IMR-90 (cell line): Measurements from ENCODE around the gene NR5A1. TPM values are rescaled to one million over a fixed set of nuclear protein-coding genes. Genes with fewer than 3 reads are reported as not detected.

Experiments
- ATAC-seq: fragments of 200-7000 bp; cut with Tn5 transposase; 2 replicates; pipeline ENCODE4 v1.9.1; 2020; ENCODE audit warnings: low read depth, mild to moderate bottlenecking, moderate library complexity
- BruUV-seq: library from RNA; stranded (reverse); fragments of 400-500 nt; replicated peaks from 2 replicates; lab custom pipeline; 2021; lab: Mats Ljungman, UMichigan
- CTCF ChIA-PET: fragments of 300-600 bp; formaldehyde crosslinking; extraction: SDS; loops from one replicate; lab custom pipeline; 2021; ENCODE audit warnings: antibody characterized with exemption; lab: Yijun Ruan, JAX
- POLR2A ChIA-PET: fragments of 300-600 bp; sonication (Branson Sonifier 250); formaldehyde crosslinking; loops from one replicate; lab custom pipeline; 2022; ENCODE audit warnings: antibody characterized with exemption; ENCODE audit not compliant: unreplicated experiment; lab: Charles Lee
- DNase-seq: peaks from one replicate; pipeline ENCODE4 v3.0.0; 2013
- H2AFZ ChIP-seq: replicated peaks from 2 replicates; pipeline ENCODE3; 2013; ENCODE audit warnings: low read length, mild to moderate bottlenecking; ENCODE audit not compliant: poor library complexity
- H2AK5ac ChIP-seq: 2 replicates; pipeline ENCODE4 v1.6.1; 2013; ENCODE audit warnings: low read depth, low read length, inconsistent platforms
- H2AK9ac ChIP-seq: replicated peaks from 2 replicates; pipeline ENCODE3; 2013; ENCODE audit warnings: mild to moderate bottlenecking, low read depth, low read length, moderate library complexity; ENCODE audit not compliant: poor library complexity
- H2BK120ac ChIP-seq: 2 replicates; pipeline ENCODE4 v1.6.1; 2013; ENCODE audit warnings: low read depth, low read length, inconsistent platforms
- H2BK15ac ChIP-seq: 3 replicates; pipeline ENCODE4 v1.6.1; 2013; ENCODE audit warnings: low read depth, low read length, inconsistent platforms
- H2BK20ac ChIP-seq: 2 replicates; pipeline ENCODE4 v1.6.1; 2013; ENCODE audit warnings: low read depth, mild to moderate bottlenecking, inconsistent platforms, low read length, moderate library complexity
- H2BK5ac ChIP-seq: 2 replicates; pipeline ENCODE4 v1.6.1; 2013; ENCODE audit warnings: mild to moderate bottlenecking, low read depth, low read length, inconsistent platforms; ENCODE audit not compliant: poor library complexity, severe bottlenecking
- H3K14ac ChIP-seq: replicated peaks from 2 replicates; pipeline ENCODE4 v1.6.1; 2013; ENCODE audit warnings: low read depth, low read length, inconsistent platforms
- H3K18ac ChIP-seq: 2 replicates; pipeline ENCODE4 v1.6.1; 2013; ENCODE audit warnings: low read depth, low read length, control low read depth
- H3K23ac ChIP-seq: 2 replicates; pipeline ENCODE4 v1.6.1; 2013; ENCODE audit warnings: low read depth, low read length, inconsistent platforms
- H3K27ac ChIP-seq: 2 replicates; pipeline ENCODE4 v1.5.1; 2013; ENCODE audit warnings: mild to moderate bottlenecking, control low read depth, low read length; ENCODE audit not compliant: insufficient read depth
- H3K27me3 ChIP-seq: 2 replicates; pipeline ENCODE4 v1.6.1; 2013; ENCODE audit warnings: low read length; ENCODE audit not compliant: control insufficient read depth, insufficient read depth
- H3K36me3 ChIP-seq: 2 replicates; pipeline ENCODE4 v1.6.1; 2013; ENCODE audit warnings: low read length, mixed read lengths; ENCODE audit not compliant: control insufficient read depth, insufficient read depth
- H3K4ac ChIP-seq: 2 replicates; pipeline ENCODE4 v1.6.1; 2013; ENCODE audit warnings: low read depth, low read length, inconsistent platforms
- H3K4me1 ChIP-seq: 2 replicates; pipeline ENCODE4 v1.6.1; 2013; ENCODE audit warnings: low read length, mixed read lengths; ENCODE audit not compliant: control insufficient read depth, insufficient read depth
- H3K4me2 ChIP-seq: 2 replicates; pipeline ENCODE4 v1.6.1; 2013; ENCODE audit warnings: low read depth, mild to moderate bottlenecking, control low read depth, low read length, moderate library complexity
- H3K4me3 ChIP-seq: 2 replicates; pipeline ENCODE4 v1.5.1; 2013; ENCODE audit warnings: low read depth, mild to moderate bottlenecking, control low read depth, low read length, moderate library complexity; ENCODE audit not compliant: insufficient read depth
- H3K56ac ChIP-seq: 2 replicates; pipeline ENCODE4 v1.6.1; 2013; ENCODE audit warnings: low read length, inconsistent platforms; ENCODE audit not compliant: insufficient read depth; ENCODE audit errors: extremely low read depth
- H3K79me1 ChIP-seq, 2 experiments: 2 replicates each; pipeline ENCODE4 v1.6.1; 2013; ENCODE audit warnings: low read length in 2 of 2, inconsistent platforms in 1 of 2, low read depth in 1 of 2
- H3K9ac ChIP-seq: 2 replicates; pipeline ENCODE4 v1.6.1; 2013; ENCODE audit warnings: low read depth, low read length, control low read depth
- H3K9me1 ChIP-seq: 2 replicates; pipeline ENCODE4 v1.6.1; 2013; ENCODE audit warnings: low read length, inconsistent platforms; ENCODE audit not compliant: insufficient read depth
- H3K9me3 ChIP-seq: 2 replicates; pipeline ENCODE4 v1.6.1; 2013; ENCODE audit warnings: low read length; ENCODE audit not compliant: control insufficient read depth, insufficient read depth
- H4K20me1 ChIP-seq: 2 replicates; pipeline ENCODE4 v1.6.1; 2013; ENCODE audit warnings: low read length, inconsistent platforms; ENCODE audit not compliant: insufficient read depth
- H4K5ac ChIP-seq: 2 replicates; pipeline ENCODE4 v1.6.1; 2013; ENCODE audit warnings: mild to moderate bottlenecking, low read depth, low read length, control low read depth
- H4K8ac ChIP-seq, 2 experiments: 2 replicates each; pipeline ENCODE4 v1.6.1; 2013; ENCODE audit warnings: low read depth in 2 of 2, low read length in 2 of 2, control low read depth in 1 of 2, inconsistent platforms in 1 of 2
- H4K91ac ChIP-seq: 2 replicates; pipeline ENCODE4 v1.6.1; 2013; ENCODE audit warnings: low read depth, low read length, inconsistent platforms; ENCODE audit not compliant: insufficient read depth
- BHLHE40 ChIP-seq: fragments of 150-350 bp; IDR thresholded peaks from 2 replicates; pipeline ENCODE4 v1.6.1; 2016; ENCODE audit warnings: mild to moderate bottlenecking, low read depth, low read length
- CEBPB ChIP-seq: IDR thresholded peaks from 2 replicates; pipeline ENCODE4 v1.6.1; 2012; ENCODE audit warnings: low read depth, low read length, improper control_type of control experiment
- CHD1 ChIP-seq: IDR thresholded peaks from 2 replicates; pipeline ENCODE4 v1.6.1; 2012; ENCODE audit warnings: low read depth, low read length, improper control_type of control experiment
- CTCF ChIP-seq: conservative IDR thresholded peaks from 2 replicates; pipeline ENCODE4 v1.5.1; 2012; ENCODE audit warnings: mild to moderate bottlenecking, low read depth, low read length, improper control_type of control experiment
- FOS ChIP-seq: fragments of 150-350 bp; IDR thresholded peaks from 2 replicates; pipeline ENCODE4 v1.6.1; 2016; ENCODE audit warnings: low read depth, low read length
- MAFK ChIP-seq: IDR thresholded peaks from 2 replicates; pipeline ENCODE4 v1.6.1; 2012; ENCODE audit warnings: low read depth, low read length, improper control_type of control experiment
- MAZ ChIP-seq: IDR thresholded peaks from 2 replicates; pipeline ENCODE4 v1.6.1; 2012; ENCODE audit warnings: low read depth, mild to moderate bottlenecking, low read length, improper control_type of control experiment, moderate library complexity, borderline replicate concordance
- MXI1 ChIP-seq: IDR thresholded peaks from 2 replicates; pipeline ENCODE4 v1.6.1; 2012; ENCODE audit warnings: low read depth, mild to moderate bottlenecking, low read length, moderate library complexity, borderline replicate concordance
- POLR2A ChIP-seq: IDR thresholded peaks from 2 replicates; pipeline ENCODE4 v1.6.1; 2012; ENCODE audit warnings: mild to moderate bottlenecking, low read depth, low read length
- RAD21 ChIP-seq: IDR thresholded peaks from 2 replicates; pipeline ENCODE4 v1.6.1; 2012; ENCODE audit warnings: low read length, improper control_type of control experiment
- RCOR1 ChIP-seq: IDR thresholded peaks from 2 replicates; pipeline ENCODE4 v1.6.1; 2012; ENCODE audit warnings: mild to moderate bottlenecking, low read length, improper control_type of control experiment; ENCODE audit not compliant: insufficient replicate concordance
- RFX5 ChIP-seq: IDR thresholded peaks from 2 replicates; pipeline ENCODE4 v1.8.0; 2012; ENCODE audit warnings: low read depth, mild to moderate bottlenecking, low read length, moderate library complexity
- SMC3 ChIP-seq: fragments of 150-350 bp; IDR thresholded peaks from 2 replicates; pipeline ENCODE4 v1.6.1; 2016; ENCODE audit warnings: low read depth, mild to moderate bottlenecking, antibody characterized with exemption, low read length, moderate library complexity
- USF2 ChIP-seq: fragments of 150-350 bp; IDR thresholded peaks from 2 replicates; pipeline ENCODE4 v1.6.1; 2017; ENCODE audit warnings: mild to moderate bottlenecking, antibody characterized with exemption, low read length, low read depth
- WGBS, 2 experiments: methylation state at CpG; one replicate each; pipeline versions ENCODE4 v1.1.5 to v1.1.7; 2013; ENCODE audit warnings: missing lambda C conversion rate in 2 of 2; ENCODE audit not compliant: insufficient read length in 1 of 2; ENCODE audit errors: extremely low coverage in 2 of 2; 5-methylcytosine and 5-hydroxymethylcytosine counted together
- dilution Hi-C: fragments of 300-500 bp; cut with HindIII; formaldehyde crosslinking; loops from one replicate; pipeline ENCODE4 v1.14.3; 2018; ENCODE audit warnings: low sequenced_read_pairs; ENCODE audit not compliant: unreplicated experiment
- in situ Hi-C: fragments of 300-500 bp; cut with MboI; formaldehyde crosslinking; loops from 3 replicates; pipeline ENCODE4 v1.14.3; 2019; ENCODE audit warnings: low sequenced_read_pairs, inconsistent platforms, mixed read lengths
- intact Hi-C: fragments of 100-400 bp; cut with micrococcal nuclease; formaldehyde crosslinking; loops from 2 replicates; pipeline ENCODE4 v1.10.0; 2022
- polyA plus RNA-seq, 3 experiments: library from polyadenylated mRNA; depleted of rRNA; stranded (reverse); fragments of >200 nt; gene quantifications; 2 replicates each; pipeline ENCODE4 v1.2.3, GENCODE V29; 2012; ENCODE audit warnings: low replicate concordance in 1 of 3
- total RNA-seq: library from RNA; depleted of rRNA; stranded (reverse); fragments of >200 nt; gene quantifications from 2 replicates; pipeline ENCODE4 v1.2.3, GENCODE V29; 2012

Gene NR5A1
- total and polyA plus RNA-seq, 2 of the 4 experiments (the other 2 are of a cell fraction), result not detected

GRCh38 chr9:124527781-124528180 lies 20.6 kb upstream of the NR5A1 start:
- peaks cover 2% of the 10 kb centered on the region; the same call in 1 of the 2 replicates for H3K27me3 ChIP-seq
- peak overlapping the region; percentile 6 for H2BK5ac ChIP-seq
- DNase-seq (peak; percentile 63), ATAC-seq (peak; percentile 98)
- no peak overlapping the region for H3K27ac ChIP-seq
- dilution Hi-C loops (no loop called here), intact Hi-C loops (no loop called here), in situ Hi-C loops (no loop called here)
- no peak overlapping the region for H3K4me3 ChIP-seq
- no peak overlapping the region; the same call in 1 of the 2 replicates for H3K56ac ChIP-seq
- peak overlapping the region; percentile 71 for H2BK20ac ChIP-seq
- no peaks in the 10 kb centered on the region for H3K79me1 ChIP-seq
- peak overlapping the region; percentile 60 for H2AK9ac ChIP-seq
- 0 out of 2 replicates have a peak overlapping the region, but pooled peaks have one; percentile 26 for H2AK5ac ChIP-seq
- no peaks in the 10 kb centered on the region; the same call in 1 of the 2 replicates for H3K9me1 ChIP-seq
- CTCF ChIA-PET, result interaction anchor here (0.7 to 1.3 kb wide), 4 partner anchors 9 to 109 kb away, joined by 3 to 6 read pairs (median 5); no protein-coding TSS in a partner anchor
- TF ChIP-seq MXI1, result no peak
- no peak for TF ChIP-seq RCOR1
- TF ChIP-seq SMC3, result no peak
- no peak for TF ChIP-seq RAD21
- TF ChIP-seq USF2, result no peak
- no peak for TF ChIP-seq POLR2A
- no peak for TF ChIP-seq MAZ
- no peak for TF ChIP-seq FOS
- TF ChIP-seq RFX5, result no peak
- no peak for TF ChIP-seq CHD1
- TF ChIP-seq CEBPB, result no peak
- TF ChIP-seq BHLHE40, result no peak
- no peak for TF ChIP-seq MAFK
- TF ChIP-seq CTCF, result no peak
- no peak overlapping the region for H3K4me2 ChIP-seq
- no peaks in the 10 kb centered on the region for H4K20me1 ChIP-seq
- peaks cover 6% of the 10 kb centered on the region for H3K4me1 ChIP-seq
- no peaks in the 10 kb centered on the region for H3K36me3 ChIP-seq
- H2BK15ac ChIP-seq, result peak overlapping the region; percentile 58; the same call in 1 of the 3 replicates
- H4K5ac ChIP-seq, result peak overlapping the region; percentile 32; the same call in 1 of the 2 replicates
- H3K9ac ChIP-seq, result no peak overlapping the region
- H3K23ac ChIP-seq, result no peak overlapping the region; the same call in 1 of the 2 replicates
- H4K91ac ChIP-seq, result peak overlapping the region; percentile 83
- H3K4ac ChIP-seq, result peak overlapping the region; percentile 39
- H3K9me3 ChIP-seq, result no peaks in the 10 kb centered on the region
- H2BK120ac ChIP-seq, result peak overlapping the region; percentile 41
- peak overlapping the region; percentile 89 for H2AFZ ChIP-seq
- no CpG with 5 or more reads among the region's 3 CpGs for WGBS, 2 experiments
- POLR2A ChIA-PET, result no interaction called here
- peak overlapping the region; percentile 12 to 56; a peak in 2 of 4 replicates for H4K8ac ChIP-seq
- no TSS peak for BruUV-seq
- no peak overlapping the region for H3K18ac ChIP-seq
- peak overlapping the region; percentile 23; the same call in 1 of the 2 replicates for H3K14ac ChIP-seq
